ENCODE data around the gene FOXD4L1.
"Not testable (repeated sequence)": the region's sequence is repeated elsewhere in the genome, so short reads cannot be mapped to it uniquely, and the experiment has no call there.

The FOXD4L1 gene

GRCh38 chr2:113527350-113528045 lies 29.0 kb downstream of the FOXD4L1 start:
- not testable (repeated sequence) for DNase-seq

DNA sequence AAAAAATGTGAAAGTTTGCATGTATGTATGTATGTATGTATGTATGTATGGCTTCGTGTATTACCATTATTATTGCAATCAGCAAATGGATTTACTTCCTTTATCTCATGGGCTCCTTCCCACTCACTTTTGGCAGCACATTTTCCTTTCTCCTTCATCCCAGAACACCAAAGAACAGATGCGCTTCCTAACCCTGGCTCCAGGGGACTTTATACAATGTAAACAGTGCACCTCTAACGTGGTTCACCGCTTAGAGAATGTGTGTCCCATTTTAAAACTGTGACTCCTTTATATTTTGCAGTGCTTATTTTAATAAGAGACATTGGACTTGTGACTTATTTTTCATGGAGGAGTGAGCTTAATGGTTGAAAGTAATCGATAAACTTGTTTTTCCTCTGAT lies 29.7 kb downstream of the FOXD4L1 start:
- DNase-seq, result not testable (repeated sequence)

DNA sequence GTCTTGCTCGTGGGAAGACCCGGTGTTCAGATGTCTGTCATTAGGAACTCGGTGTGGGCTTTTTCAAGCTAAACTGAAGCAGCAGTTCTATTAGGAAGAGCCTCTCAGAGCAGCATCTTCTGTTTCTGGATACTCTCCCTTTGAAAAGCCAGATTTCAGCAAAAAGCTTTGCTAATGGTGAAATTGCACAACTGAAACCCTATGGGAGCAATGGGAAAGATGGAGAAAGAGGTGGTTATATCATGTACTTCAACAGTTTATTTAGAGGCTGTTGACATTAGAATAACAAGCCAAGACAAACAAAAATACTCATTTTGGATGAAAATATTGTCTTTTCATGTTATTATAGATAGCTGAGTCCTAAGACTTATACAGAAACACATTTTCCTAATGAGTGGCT lies 30.4 kb downstream of the FOXD4L1 start:
- not testable (repeated sequence) for DNase-seq

GRCh38 chr2:113532991-113533390 lies 34.5 kb downstream of the FOXD4L1 start:
- not testable (repeated sequence) for DNase-seq

- not testable (repeated sequence) for DNase-seq
Measured at GRCh38 chr2:113536573-113536972, 38.1 kb downstream of the FOXD4L1 start.

- not testable (repeated sequence) for DNase-seq
Measured at GRCh38 chr2:113540834-113541203, 42.4 kb downstream of the FOXD4L1 start.

DNA sequence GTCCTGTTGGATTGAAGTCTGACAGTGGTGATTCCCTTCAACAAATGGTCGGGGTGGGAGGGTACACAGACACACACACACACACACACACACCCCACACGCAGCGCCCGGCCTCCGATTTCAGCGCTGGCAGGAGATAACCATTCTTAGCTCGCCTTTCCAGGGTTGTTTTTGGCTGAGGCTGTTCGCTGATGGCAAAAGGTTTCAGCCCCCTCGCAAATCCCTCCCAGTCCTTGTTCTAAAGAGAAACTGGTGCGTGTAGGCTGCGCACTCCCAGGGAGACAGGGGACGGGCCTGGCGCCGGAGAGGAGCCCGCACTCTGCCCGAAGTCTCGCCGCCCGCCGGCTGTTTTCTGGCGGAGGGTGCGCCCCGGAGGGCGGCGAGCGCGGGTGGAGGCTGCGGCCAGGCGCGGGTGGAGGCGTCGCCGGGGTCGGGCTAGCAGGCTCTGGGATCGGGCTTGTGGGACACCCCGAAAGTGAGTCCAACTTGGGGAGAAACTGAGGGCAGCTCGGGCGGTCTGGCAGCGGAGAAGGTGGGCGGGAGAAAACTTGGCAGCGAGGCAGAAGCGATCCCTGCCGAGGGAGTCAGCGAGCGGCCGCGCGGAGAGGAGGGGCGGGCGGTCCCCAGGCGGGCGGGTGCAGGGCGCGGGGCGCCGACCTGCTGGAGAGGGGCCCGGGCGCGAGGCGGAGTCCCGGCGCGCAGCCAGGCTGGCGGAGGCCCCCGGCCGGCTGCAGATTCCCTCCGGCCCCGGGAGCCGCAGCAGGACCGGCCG lies 42.9 kb downstream of the FOXD4L1 start:
- not testable (repeated sequence) for DNase-seq

DNA sequence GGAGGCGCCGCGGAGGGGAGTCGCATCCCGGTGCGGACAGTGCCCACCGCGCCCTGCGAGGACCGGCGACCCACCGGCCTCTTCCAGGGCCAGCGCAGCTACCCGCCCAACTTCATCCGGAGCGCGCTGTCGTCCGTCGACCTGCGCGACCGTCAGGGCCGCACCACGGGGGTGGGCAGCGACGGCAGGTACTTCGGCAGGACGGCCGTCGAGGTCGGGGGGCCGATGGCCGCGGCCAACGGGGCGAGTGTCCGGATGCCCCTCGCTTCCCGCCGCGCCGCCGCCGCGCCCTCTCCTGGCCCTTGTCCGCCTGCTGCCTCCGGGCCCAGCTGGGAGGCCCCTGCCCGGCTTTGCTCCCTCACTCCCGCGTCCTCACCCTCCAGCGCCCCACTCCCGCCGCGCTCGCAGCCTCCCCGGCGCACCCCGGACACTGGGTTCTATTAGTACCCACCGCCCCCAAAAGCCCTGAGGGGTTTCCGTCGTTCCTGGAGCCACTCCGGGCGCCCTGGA lies 43.6 kb downstream of the FOXD4L1 start:
- not testable (repeated sequence) for DNase-seq

- DNase-seq, result not testable (repeated sequence)
Measured at GRCh38 chr2:113542529-113542928, 44.1 kb downstream of the FOXD4L1 start.

All from CD4-positive, alpha-beta T cell treated with Interleukin-4 for 4 hours (primary cell).